K562 (cell line): ENCODE data around the gene SDC3. TPM values are rescaled to one million over a fixed set of nuclear protein-coding genes. Genes with fewer than 3 reads are reported as not detected.

Experiments
- ATAC-seq: fragments of 200-7000 bp; cut with Tn5 transposase; 3 replicates; pipeline ENCODE4 v1.9.1; 2020; ENCODE audit warnings: moderate library complexity
- BruUV-seq: library from RNA; stranded (reverse); fragments of 400-500 nt; replicated peaks from 2 replicates; lab custom pipeline; 2021; lab: Mats Ljungman, UMichigan
- CTCF ChIA-PET: fragments of 300-600 bp; formaldehyde crosslinking; extraction: SDS; loops from one replicate; lab custom pipeline; 2021; ENCODE audit warnings: low intra/inter-chr PET ratio; lab: Yijun Ruan, JAX
- POLR2A ChIA-PET: fragments of 300-600, 350-650 bp; sonication (Branson Sonifier 250); formaldehyde crosslinking; extraction: SDS; loops from one replicate; lab custom pipeline; 2021; ENCODE audit warnings: antibody characterized with exemption, inconsistent platforms; lab: Yijun Ruan, JAX
- DNase-seq, 4 experiments: peaks; one replicate each; pipeline versions ENCODE4 v3.0.0 to v3.0.0-alpha.2; 2011 to 2018; ENCODE audit warnings: low spot score in 3 of 4, mixed read lengths in 3 of 4; ENCODE audit errors: extremely low read depth in 1 of 4
- FAIRE-seq: peaks from 2 replicates; lab custom pipeline; 2011; peaks lifted over from hg19 to GRCh38; lab: Jason Lieb, UNC
- H2AFZ ChIP-seq: 2 replicates; pipeline ENCODE4 v1.6.0; 2011; ENCODE audit warnings: low read depth, low read length, control low read depth, inconsistent platforms
- H3K27ac ChIP-seq: fragments of 200-600 bp; 3 replicates; pipeline ENCODE4 v1.8.0; 2011; ENCODE audit warnings: low read depth, mild to moderate bottlenecking, control low read depth, inconsistent platforms, low read length, moderate library complexity, mixed read lengths; ENCODE audit errors: extremely low read depth
- H3K27me3 ChIP-seq, 2 experiments: fragments of 300-600 bp in 1 of 2; 2 replicates in 1 of 2; 3 replicates in 1 of 2; pipeline versions ENCODE4 v1.6.0 to v1.8.0; 2011; ENCODE audit warnings: inconsistent platforms in 2 of 2, low read length in 2 of 2, mild to moderate bottlenecking in 1 of 2, mixed read lengths in 1 of 2, moderate library complexity in 1 of 2; ENCODE audit not compliant: control insufficient read depth in 2 of 2, insufficient read depth in 2 of 2
- H3K36me3 ChIP-seq: fragments of 300-600 bp; 3 replicates; pipeline ENCODE4 v1.8.0; 2011; ENCODE audit warnings: mild to moderate bottlenecking, low read length, inconsistent platforms; ENCODE audit not compliant: control insufficient read depth, insufficient read depth
- H3K4me1 ChIP-seq, 2 experiments: fragments of 200-600 bp in 1 of 2; replicated peaks in 1 of 2; 2 replicates in 1 of 2; 3 replicates in 1 of 2; pipeline versions ENCODE4 v1.5.1 to v1.8.0; 2011; ENCODE audit warnings: inconsistent platforms in 2 of 2, low read length in 2 of 2, mild to moderate bottlenecking in 1 of 2, mixed read lengths in 1 of 2, moderate library complexity in 1 of 2; ENCODE audit not compliant: control insufficient read depth in 2 of 2, insufficient read depth in 2 of 2
- H3K4me2 ChIP-seq: 2 replicates; pipeline ENCODE4 v1.6.1; 2011; ENCODE audit warnings: low read length, control low read depth, inconsistent platforms, mixed read lengths; ENCODE audit not compliant: insufficient read depth
- H3K4me3 ChIP-seq: fragments of 200-600 bp; sonication (generic), shearing (Covaris generic); 2 replicates; pipeline ENCODE4 v1.5.1; 2016; ENCODE audit warnings: control low read depth, inconsistent platforms
- H3K79me2 ChIP-seq: fragments of 200-600 bp; 3 replicates; pipeline ENCODE4 v1.8.0; 2011; ENCODE audit warnings: low read length, inconsistent platforms; ENCODE audit not compliant: control insufficient read depth, insufficient read depth
- H3K9ac ChIP-seq, 2 experiments: 2 replicates each; pipeline versions ENCODE4 v1.6.0 to v1.6.1; 2011; ENCODE audit warnings: low read depth in 2 of 2, low read length in 2 of 2, control low read depth in 1 of 2, inconsistent platforms in 1 of 2, mild to moderate bottlenecking in 1 of 2, mixed read lengths in 1 of 2; ENCODE audit not compliant: insufficient read depth in 1 of 2
- H3K9me1 ChIP-seq: one replicate; pipeline ENCODE4 v1.6.0; 2011; ENCODE audit warnings: inconsistent platforms, mild to moderate bottlenecking, low read length, moderate library complexity; ENCODE audit not compliant: control insufficient read depth, insufficient read depth
- H3K9me3 ChIP-seq: replicated peaks from 2 replicates; pipeline ENCODE4 v1.5.1; 2011; ENCODE audit warnings: low read depth, low read length, inconsistent platforms; ENCODE audit not compliant: control insufficient read depth, insufficient read depth
- H4K20me1 ChIP-seq: replicated peaks from 2 replicates; pipeline ENCODE4 v1.6.1; 2011; ENCODE audit warnings: low read length, inconsistent platforms, mixed read lengths; ENCODE audit not compliant: control insufficient read depth, insufficient read depth
- CCNT2 ChIP-seq: IDR thresholded peaks from 2 replicates; pipeline ENCODE4 v1.6.1; 2011; ENCODE audit warnings: borderline replicate concordance, low read depth, mild to moderate bottlenecking, moderate library complexity, mixed read lengths, low read length; ENCODE audit not compliant: insufficient read length; ENCODE audit errors: extremely low read depth
- ELF4 ChIP-seq: fragments of 450-650 bp; formaldehyde crosslinking; IDR thresholded peaks from 2 replicates; pipeline ENCODE4 v1.4.0; 2022; ENCODE audit warnings: missing genetic modification characterization
- EWSR1 ChIP-seq: fragments of 450-650 bp; IDR thresholded peaks from 2 replicates; pipeline ENCODE4 v1.6.1; 2018; ENCODE audit warnings: borderline replicate concordance, mild to moderate bottlenecking, low read depth, moderate library complexity; ENCODE audit not compliant: partially characterized antibody
- HCFC1 ChIP-seq: IDR thresholded peaks from 2 replicates; pipeline ENCODE4 v1.6.1; 2012; ENCODE audit warnings: low read depth, low read length, improper control_type of control experiment
- KDM1A ChIP-seq, 2 experiments: fragments of 450-650 bp; IDR thresholded peaks; 2 replicates each; pipeline ENCODE4 v1.6.1; 2016; ENCODE audit warnings: mild to moderate bottlenecking in 2 of 2
- NFIC ChIP-seq: fragments of 450-650 bp; IDR thresholded peaks from 2 replicates; pipeline ENCODE4 v1.6.1; 2017; ENCODE audit warnings: mild to moderate bottlenecking, inconsistent platforms
- RBM25 ChIP-seq: fragments of 200-400 bp; formaldehyde crosslinking; IDR thresholded peaks from 2 replicates; pipeline ENCODE4 v1.6.1; 2018; ENCODE audit warnings: low read length, low read depth, moderate library complexity; ENCODE audit not compliant: severe bottlenecking
- SMAD1 ChIP-seq: fragments of 150-350 bp; IDR thresholded peaks from 2 replicates; pipeline ENCODE4 v1.6.1; 2014; ENCODE audit warnings: low read length, low read depth; ENCODE audit not compliant: partially characterized antibody
- SMARCB1 ChIP-seq: IDR thresholded peaks from 2 replicates; pipeline ENCODE4 v1.6.1; 2011; ENCODE audit warnings: improper control_type of control experiment, low read depth; ENCODE audit not compliant: insufficient read length
- TAF7 ChIP-seq: fragments of 450-650 bp; IDR thresholded peaks from 2 replicates; pipeline ENCODE4 v1.6.1; 2016; ENCODE audit warnings: missing genetic modification characterization, missing compliant biosample characterization
- ZFP36 ChIP-seq: fragments of 150-350 bp; IDR thresholded peaks from 2 replicates; pipeline ENCODE4 v1.6.1; 2018; ENCODE audit warnings: low read length, low read depth; ENCODE audit not compliant: partially characterized antibody
- ZNF146 ChIP-seq: IDR thresholded peaks from one replicate; pipeline ENCODE4 v1.6.1; 2018; ENCODE audit warnings: missing compliant biosample characterization; ENCODE audit not compliant: unreplicated experiment
- ZNF445 ChIP-seq: fragments of 250-450 bp; sonication (Bioruptor Pico); IDR thresholded peaks from 2 replicates; pipeline ENCODE4 v1.4.0; 2020; ENCODE audit warnings: low read depth, mild to moderate bottlenecking, moderate library complexity
- WGBS: fragments of 100-300 bp; shearing (Covaris generic); methylation state at CpG from one replicate; pipeline ENCODE4 v1.1.6; 2016; ENCODE audit warnings: low coverage, mixed read lengths; ENCODE audit not compliant: insufficient coverage; ENCODE audit errors: missing lambda C conversion rate; 5-methylcytosine and 5-hydroxymethylcytosine counted together
- in situ Hi-C: fragments of 300-500 bp; cut with MboI; formaldehyde crosslinking; loops from 4 replicates; pipeline ENCODE4 v1.15.0; 2018; ENCODE audit warnings: inconsistent platforms, mixed read lengths
- intact Hi-C: fragments of 100-400 bp; cut with micrococcal nuclease; formaldehyde crosslinking; loops from 2 replicates; pipeline ENCODE4 v1.14.2; 2022
- polyA plus RNA-seq, 8 experiments: library from polyadenylated mRNA; depleted of rRNA in 4 of 8; stranded (reverse) in 5 of 8; unstranded in 3 of 8; fragments of >200 nt; fragmentation: Nextera tagmentation in 2 of 8; fragmentation: Illumina TruSeq in 1 of 8; extraction: Ambion mirVana in 2 of 8; extraction: Trizol in 1 of 8; gene quantifications; 2 replicates each; pipeline versions ENCODE4 v1.2.1 to v1.2.3, GENCODE V29; 2011 to 2014; ENCODE audit warnings: inconsistent platforms in 1 of 8, missing spikeins in 1 of 8
- total RNA-seq, 7 experiments: library from RNA; depleted of rRNA in 6 of 7; stranded (reverse); fragments of >200 nt in 6 of 7; fragmentation: Illumina TruSeq in 2 of 7; extraction: Trizol in 2 of 7; gene quantifications; 2 replicates each; pipeline versions ENCODE4 v1.2.1 to v1.2.3, GENCODE V29; 2011 to 2021; ENCODE audit warnings: low replicate concordance in 1 of 7
- TF ChIP-seq, protein P1 (sequence below): IDR thresholded peaks from 2 replicates; pipeline ENCODE4 v1.6.1; 2011; ENCODE audit warnings: borderline replicate concordance, low read depth, mild to moderate bottlenecking, moderate library complexity, low read length; ENCODE audit not compliant: insufficient read depth, poor library complexity, severe bottlenecking
- TF ChIP-seq, protein P2 (sequence below): fragments of 450-650 bp; IDR thresholded peaks from 2 replicates; pipeline ENCODE4 v1.7.1; 2018; ENCODE audit warnings: mild to moderate bottlenecking, low read depth; ENCODE audit not compliant: partially characterized antibody

Gene SDC3
- total and polyA plus RNA-seq, 9 of the 15 experiments (the other 6 are each of a cell fraction or from before 2014, with no cell fraction given): 0.38 to 44.1 (median 12.1) TPM

DNA sequence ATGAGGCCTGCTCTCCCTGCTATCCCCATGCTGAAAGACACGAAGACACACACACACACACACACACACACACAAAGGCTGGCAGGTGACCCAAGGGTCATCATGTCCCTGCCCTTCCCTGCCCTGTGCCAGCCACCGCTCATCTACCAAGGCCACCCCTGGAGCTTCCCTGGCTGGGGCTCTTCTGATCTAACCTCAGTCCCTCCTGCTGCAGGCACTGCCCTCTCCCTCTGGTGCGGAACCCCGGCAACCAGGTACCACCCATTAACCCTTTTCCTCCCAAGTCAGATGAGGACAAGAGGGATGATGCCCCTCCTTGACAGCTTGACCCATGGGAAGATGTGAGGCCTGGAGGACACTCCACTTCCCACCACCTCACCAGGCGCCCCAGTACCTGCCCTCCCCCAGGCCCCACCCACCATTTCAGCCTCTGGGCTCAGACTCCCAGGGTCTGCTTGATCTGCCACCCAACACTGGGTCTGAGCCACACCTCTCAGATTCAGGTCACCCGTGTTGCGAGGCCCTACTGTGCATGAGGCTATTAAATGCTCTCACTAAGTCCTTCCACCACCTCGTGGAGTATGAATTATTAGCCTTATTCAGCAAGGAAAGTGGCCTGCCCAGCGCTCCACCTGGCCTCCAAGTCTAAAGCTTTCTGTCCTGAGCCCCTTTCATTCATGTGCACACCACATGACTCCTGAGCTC is 2.5 kb downstream of the SDC3 start (continued):
- TF ChIP-seq CCNT2: no peak
- TF ChIP-seq, all 486 proteins: peak for 1

DNA sequence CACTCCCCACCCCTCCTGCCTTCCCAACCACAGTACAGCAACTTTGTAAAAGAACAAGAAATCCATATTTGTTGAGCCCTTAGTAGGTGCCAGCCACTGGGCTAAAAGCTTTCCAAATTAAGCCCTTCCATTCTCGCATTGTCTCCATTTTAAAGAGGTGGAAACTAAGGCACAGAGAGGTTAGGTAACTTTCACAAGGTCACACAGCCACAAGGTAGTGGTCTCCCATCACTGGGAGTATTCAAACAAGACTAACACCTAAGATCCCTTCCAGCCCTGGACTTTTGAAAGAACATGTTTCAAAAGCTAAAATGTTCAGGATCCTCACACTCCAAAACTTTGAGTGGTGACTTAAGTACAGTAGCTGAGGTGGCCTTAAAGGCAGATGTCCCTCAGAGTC is 3.2 kb downstream of the SDC3 start:
- FAIRE-seq (no peak), DNase-seq (no peak), ATAC-seq (no peak)
- CTCF ChIA-PET: no interaction called here
- H3K9ac ChIP-seq: no peak overlapping the region
- no peak overlapping the region for H3K4me2 ChIP-seq
- H3K27me3 ChIP-seq: no peaks in the 10 kb centered on the region
- H3K27ac ChIP-seq: no peak overlapping the region
- no TSS peak for BruUV-seq
- 83% methylated on average over 1 of the region's 1 CpG for WGBS
- POLR2A ChIA-PET: interaction anchor here (0.6 to 2.5 kb wide), 7 partner anchors 9 to 127 kb away, joined by 3 to 12 read pairs (median 5); no protein-coding TSS in a partner anchor
- H3K4me3 ChIP-seq: no peak overlapping the region
- peaks cover 19% of the 10 kb centered on the region for H3K79me2 ChIP-seq
- H3K4me1 ChIP-seq: peaks cover 38 to 68% of the 10 kb centered on the region in 2 experiments
- H3K9me1 ChIP-seq: no peaks in the 10 kb centered on the region
- H4K20me1 ChIP-seq: peaks cover 15% of the 10 kb centered on the region
- no peaks in the 10 kb centered on the region for H3K36me3 ChIP-seq
- H2AFZ ChIP-seq: no peak overlapping the region
- no peaks in the 10 kb centered on the region for H3K9me3 ChIP-seq
- intact Hi-C loops (no loop called here), in situ Hi-C loops (no loop called here)
- TF ChIP-seq KDM1A (IDR thresholded peaks at IDR 0.05): peak; percentile 44 to 77; a peak in 3 of 4 replicates
- TF ChIP-seq ELF4 (CRISPR knock-in tag): no peak
- no peak for TF ChIP-seq SMARCB1
- peak; percentile 88 for TF ChIP-seq RBM25
- no peak for TF ChIP-seq EWSR1
- no peak for TF ChIP-seq ZNF146
- TF ChIP-seq, protein P1, sequence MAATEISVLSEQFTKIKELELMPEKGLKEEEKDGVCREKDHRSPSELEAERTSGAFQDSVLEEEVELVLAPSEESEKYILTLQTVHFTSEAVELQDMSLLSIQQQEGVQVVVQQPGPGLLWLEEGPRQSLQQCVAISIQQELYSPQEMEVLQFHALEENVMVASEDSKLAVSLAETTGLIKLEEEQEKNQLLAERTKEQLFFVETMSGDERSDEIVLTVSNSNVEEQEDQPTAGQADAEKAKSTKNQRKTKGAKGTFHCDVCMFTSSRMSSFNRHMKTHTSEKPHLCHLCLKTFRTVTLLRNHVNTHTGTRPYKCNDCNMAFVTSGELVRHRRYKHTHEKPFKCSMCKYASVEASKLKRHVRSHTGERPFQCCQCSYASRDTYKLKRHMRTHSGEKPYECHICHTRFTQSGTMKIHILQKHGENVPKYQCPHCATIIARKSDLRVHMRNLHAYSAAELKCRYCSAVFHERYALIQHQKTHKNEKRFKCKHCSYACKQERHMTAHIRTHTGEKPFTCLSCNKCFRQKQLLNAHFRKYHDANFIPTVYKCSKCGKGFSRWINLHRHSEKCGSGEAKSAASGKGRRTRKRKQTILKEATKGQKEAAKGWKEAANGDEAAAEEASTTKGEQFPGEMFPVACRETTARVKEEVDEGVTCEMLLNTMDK: no peak
- no peak for TF ChIP-seq ZNF445 (CRISPR knock-in tag)
- no peak for TF ChIP-seq NFIC
- TF ChIP-seq, protein P2, sequence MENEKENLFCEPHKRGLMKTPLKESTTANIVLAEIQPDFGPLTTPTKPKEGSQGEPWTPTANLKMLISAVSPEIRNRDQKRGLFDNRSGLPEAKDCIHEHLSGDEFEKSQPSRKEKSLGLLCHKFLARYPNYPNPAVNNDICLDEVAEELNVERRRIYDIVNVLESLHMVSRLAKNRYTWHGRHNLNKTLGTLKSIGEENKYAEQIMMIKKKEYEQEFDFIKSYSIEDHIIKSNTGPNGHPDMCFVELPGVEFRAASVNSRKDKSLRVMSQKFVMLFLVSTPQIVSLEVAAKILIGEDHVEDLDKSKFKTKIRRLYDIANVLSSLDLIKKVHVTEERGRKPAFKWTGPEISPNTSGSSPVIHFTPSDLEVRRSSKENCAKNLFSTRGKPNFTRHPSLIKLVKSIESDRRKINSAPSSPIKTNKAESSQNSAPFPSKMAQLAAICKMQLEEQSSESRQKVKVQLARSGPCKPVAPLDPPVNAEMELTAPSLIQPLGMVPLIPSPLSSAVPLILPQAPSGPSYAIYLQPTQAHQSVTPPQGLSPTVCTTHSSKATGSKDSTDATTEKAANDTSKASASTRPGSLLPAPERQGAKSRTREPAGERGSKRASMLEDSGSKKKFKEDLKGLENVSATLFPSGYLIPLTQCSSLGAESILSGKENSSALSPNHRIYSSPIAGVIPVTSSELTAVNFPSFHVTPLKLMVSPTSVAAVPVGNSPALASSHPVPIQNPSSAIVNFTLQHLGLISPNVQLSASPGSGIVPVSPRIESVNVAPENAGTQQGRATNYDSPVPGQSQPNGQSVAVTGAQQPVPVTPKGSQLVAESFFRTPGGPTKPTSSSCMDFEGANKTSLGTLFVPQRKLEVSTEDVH: no peak
- TF ChIP-seq TAF7 (tag): no peak
- TF ChIP-seq ZFP36: peak; percentile 88
- no peak for TF ChIP-seq HCFC1
- no peak for TF ChIP-seq SMAD1
